Measurements from ENCODE around the gene E2F4. TPM values are rescaled to one million over a fixed set of nuclear protein-coding genes. Genes with fewer than 3 reads are reported as not detected.

E2F4 gene
- total and polyA plus RNA-seq, 10 of the 15 experiments (the other 5 are each of a cell fraction or from before 2014, with no cell fraction given), result 11.7 to 132 (median 95.9) TPM

- TF ChIP-seq CUX1 (IDR thresholded peaks at IDR 0.05; ENCODE audit: insufficient replicate concordance, low read depth, low read length) (no peak), POU2F2 (IDR thresholded peaks at IDR 0.05; ENCODE audit: borderline replicate concordance, low read depth, low read length) (peak; percentile 85; the same call in 2 of the 3 replicates), RB1 (IDR thresholded peaks at IDR 0.05; ENCODE audit: borderline replicate concordance) (peak; percentile 66; the same call in 1 of the 2 replicates), MYC (IDR thresholded peaks at IDR 0.05; ENCODE audit: insufficient read depth, insufficient read length, insufficient replicate concordance, low read length, severe bottlenecking) (peak; percentile 11), SMAD1 (IDR thresholded peaks at IDR 0.05; ENCODE audit: low read depth, partially characterized antibody) (peak; percentile 39), NFXL1 (IDR thresholded peaks at IDR 0.05; ENCODE audit: borderline replicate concordance) (no peak; the same call in 1 of the 2 replicates), MYB (IDR thresholded peaks at IDR 0.05; ENCODE audit: borderline replicate concordance, low read depth, low read length) (no peak), MTA3 (IDR thresholded peaks at IDR 0.05; ENCODE audit: borderline replicate concordance, low read length) (no peak), POLR2AphosphoS2 (IDR thresholded peaks at IDR 0.05; ENCODE audit: low read depth, low read length) (peak; percentile 37; the same call in 1 of the 2 replicates), IRF3 (IDR thresholded peaks at IDR 0.05) (peak; percentile 37; the same call in 1 of the 2 replicates), BCL11A (IDR thresholded peaks at IDR 0.05; ENCODE audit: low read depth, low read length) (no peak), CHD1 (IDR thresholded peaks at IDR 0.05; ENCODE audit: low read depth, low read length) (no peak), BHLHE40 (IDR thresholded peaks at IDR 0.05; ENCODE audit: borderline replicate concordance in 1 of 2, low read depth in 2 of 2, low read length in 1 of 2) (peak; percentile 34 to 70; a peak in 2 of 4 replicates), MEF2A (IDR thresholded peaks at IDR 0.05; ENCODE audit: insufficient read depth, low read depth, low read length) (peak; percentile 60; the same call in 1 of the 2 replicates), CTCF (IDR thresholded peaks at IDR 0.05 in 2 of 3, conservative IDR thresholded peaks at IDR 0.05 in 1 of 3; ENCODE audit: control insufficient read depth in 2 of 3, extremely low read depth in 1 of 3, insufficient read depth in 1 of 3, low read depth in 3 of 3, low read length in 3 of 3) (peak; percentile 10 to 18 (median 14); a peak in 3 of 6 replicates), ATF2 (IDR thresholded peaks at IDR 0.05; ENCODE audit: low read length) (no peak), EED (IDR thresholded peaks at IDR 0.05; ENCODE audit: low read depth) (no peak)
Measured at GRCh38 chr16:67226804-67227566, 35.0 kb downstream of the E2F4 start, which contains the start of gene TMEM208 (continued).
